ENCODE measurements around the gene MAN1A2.
"Not testable (repeated sequence)": the region's sequence is repeated elsewhere in the genome, so short reads cannot be mapped to it uniquely, and the experiment has no call there.

Gene MAN1A2

DNA sequence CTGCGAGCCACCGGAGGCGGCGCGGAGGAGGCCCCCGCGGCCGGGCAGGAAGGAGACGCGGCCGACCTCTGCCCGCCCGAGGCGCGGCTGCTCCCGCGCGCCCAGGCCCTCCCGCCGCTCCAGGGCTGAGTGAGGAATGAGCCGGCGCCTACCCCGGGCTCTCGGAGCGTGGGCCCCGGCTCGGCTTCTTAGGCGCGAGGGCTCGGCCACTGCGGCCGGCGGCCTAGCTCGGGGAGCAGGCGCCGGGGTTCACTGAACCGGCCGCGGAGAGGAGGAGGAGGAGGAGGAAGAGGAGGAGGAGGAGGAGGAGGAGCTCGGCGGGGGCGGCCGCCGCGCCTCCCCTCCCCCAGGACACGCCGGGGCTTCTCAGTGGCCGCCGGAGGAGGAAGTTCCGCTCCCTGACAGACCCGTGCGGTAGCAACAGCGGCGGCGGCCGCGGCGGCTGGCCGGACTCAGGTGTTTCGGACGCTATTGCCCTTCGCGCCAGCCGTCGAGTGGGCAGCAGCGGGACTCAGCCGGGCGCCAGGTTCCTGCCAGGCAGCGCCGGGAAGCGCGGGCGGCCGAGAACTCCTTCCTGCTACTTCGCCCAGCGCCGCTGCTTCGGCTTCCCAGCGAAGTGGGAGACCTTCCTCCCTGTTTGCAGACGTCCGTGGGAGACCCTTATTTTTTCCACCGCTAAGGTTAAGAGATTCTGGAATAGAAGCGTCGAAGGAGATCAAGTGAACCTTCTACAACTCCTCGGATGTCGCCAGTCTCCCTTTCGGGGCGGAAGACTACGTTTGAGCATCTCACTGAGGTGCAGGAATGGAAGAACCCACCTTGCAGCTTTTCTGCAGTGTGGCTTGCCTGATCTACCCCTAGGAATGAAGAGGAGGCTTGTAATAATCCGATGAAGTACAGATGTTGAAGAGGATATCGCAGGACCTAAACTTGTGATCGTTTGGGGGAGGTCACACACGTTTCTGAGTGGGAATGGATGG, at the start of gene MAN1A2:
TSS of gene MAN1A2 (plus strand) at position 404 of the 980 bp plus-strand sequence. CDS start 735 bp downstream, outside the sequence.
- in situ Hi-C loops (cut with HindIII; ENCODE audit: low sequenced_read_pairs) = no loop called here

DNA sequence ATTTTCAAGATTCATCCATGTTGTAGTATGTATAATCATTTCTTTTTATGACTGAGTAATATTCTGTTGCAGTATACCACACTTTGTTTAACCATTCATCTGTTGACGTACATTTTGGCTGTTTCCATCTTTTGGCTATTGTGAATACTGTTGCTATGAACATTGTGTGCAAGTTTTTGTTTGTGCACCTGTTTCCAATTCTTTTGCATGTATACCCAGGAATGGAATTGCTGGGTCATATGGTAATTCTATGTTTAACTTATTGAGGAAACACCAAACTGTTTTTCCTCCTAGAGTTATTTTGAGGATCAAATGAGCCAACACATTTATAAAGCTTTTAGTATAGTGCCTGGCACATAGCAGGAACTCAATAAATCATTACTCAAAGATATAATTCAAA, 49.2 kb upstream of the MAN1A2 start:
- in situ Hi-C loops (cut with HindIII; ENCODE audit: low sequenced_read_pairs) = no loop called here

DNA sequence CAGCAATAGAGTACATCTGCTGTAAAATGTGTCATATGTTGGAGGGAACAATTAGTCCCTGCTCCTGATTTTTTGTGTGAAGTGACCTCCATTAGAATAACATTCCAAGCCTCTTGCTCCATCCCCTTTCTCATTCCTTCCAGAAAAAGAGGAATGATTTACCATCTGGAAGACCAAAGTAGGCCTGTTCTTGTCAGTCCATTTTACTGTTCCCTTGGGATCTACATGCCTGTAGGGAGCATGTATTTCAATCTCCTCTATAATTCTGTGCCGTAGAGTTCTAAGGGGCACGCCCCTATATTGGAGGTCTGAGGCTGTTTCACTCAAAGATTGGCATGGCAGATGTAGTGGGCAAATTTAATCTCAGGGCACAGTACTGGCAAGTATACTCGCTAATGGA, 48.8 kb upstream of the MAN1A2 start:
- in situ Hi-C loops (cut with HindIII; ENCODE audit: low sequenced_read_pairs) = no loop called here

DNA sequence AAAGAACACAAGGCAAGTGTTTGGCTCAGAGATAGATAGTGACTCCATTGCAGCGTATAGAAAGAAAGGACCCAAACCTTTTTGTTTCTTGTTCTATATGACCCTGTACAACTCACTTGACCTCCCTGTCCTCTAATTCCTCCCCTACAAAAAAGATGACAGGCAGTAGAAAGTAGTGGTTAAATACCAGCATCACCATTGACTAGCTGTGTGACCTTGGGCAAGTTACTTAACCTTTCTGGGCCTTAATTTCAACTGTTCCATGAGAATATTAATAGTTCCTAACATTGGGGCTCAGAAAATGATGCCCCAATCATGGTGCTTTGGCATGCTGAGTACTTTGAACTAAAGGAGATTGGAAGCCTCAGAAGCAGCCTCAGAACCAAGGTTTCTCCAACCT, 46.7 kb upstream of the MAN1A2 start:
- in situ Hi-C loops (cut with HindIII; ENCODE audit: low sequenced_read_pairs) = loop anchor here (5.0 kb wide), 1 partner anchor 77 kb away; no protein-coding TSS in a partner anchor

DNA sequence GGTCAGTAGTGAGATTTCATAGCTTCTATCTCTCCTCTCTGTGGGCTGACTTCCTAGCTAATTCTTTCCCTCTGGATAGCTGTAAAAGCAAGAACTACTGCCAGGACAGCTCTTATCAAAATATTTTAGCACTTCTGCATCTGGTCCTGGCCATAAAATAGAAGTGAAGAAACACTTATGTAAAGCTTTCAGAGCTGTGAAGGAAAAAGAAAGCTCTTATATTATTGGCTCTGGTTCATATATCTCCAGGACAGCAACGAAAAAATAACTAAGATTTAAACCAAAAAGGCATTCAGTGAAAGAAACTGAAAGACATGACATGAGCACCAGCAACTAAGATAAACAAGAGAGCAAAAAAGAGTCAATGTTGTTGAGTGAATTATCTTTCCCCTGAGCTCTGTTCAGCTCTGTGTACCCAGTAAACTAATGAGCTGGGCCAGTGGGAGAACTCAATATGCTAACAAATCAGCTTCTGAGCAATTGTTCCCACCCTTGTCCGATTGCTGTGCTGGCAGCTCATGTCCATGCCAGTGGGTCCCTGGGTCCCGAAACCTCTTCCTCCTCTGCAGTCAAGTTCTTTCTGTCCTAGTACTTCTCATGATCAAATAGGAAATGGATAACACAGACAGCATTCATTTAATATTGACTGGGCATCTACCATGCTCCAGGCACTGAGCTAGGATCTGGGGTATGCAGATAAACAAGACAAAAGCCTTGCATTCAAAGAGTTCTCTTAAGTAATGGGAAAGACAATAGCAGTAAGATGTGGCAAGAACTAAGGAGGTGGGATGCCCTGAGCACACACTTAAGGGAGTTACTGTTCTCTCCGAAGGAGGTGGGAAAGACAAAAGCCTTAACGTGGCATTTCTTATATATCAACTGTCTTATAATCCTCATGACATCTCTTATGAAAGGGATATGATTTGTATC, 45.3 kb upstream of the MAN1A2 start:
- in situ Hi-C loops (cut with HindIII; ENCODE audit: low sequenced_read_pairs) = loop anchor here (5.0 kb wide), 1 partner anchor 75 kb away; no protein-coding TSS in a partner anchor

DNA sequence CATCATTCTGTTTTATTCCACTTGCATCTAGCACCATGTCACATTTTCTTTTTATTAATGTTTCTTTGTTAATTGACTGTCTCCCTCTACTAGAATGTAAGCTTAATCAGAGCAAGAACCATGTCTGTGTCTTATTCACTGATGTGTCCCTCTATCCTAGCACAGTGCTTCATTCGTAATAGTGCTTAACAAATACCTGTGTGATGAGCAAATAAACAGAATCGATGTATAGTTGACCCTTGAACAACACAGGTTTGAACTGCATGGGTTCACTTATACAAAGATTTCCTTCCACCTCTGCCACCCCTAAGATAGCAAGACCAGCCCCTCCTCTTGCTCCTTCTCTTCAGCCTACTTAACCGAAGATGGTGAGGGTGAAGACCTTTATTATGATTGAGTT, 42.9 kb upstream of the MAN1A2 start:
- in situ Hi-C loops (cut with HindIII; ENCODE audit: low sequenced_read_pairs) = loop anchor here (5.0 kb wide), 1 partner anchor 73 kb away; no protein-coding TSS in a partner anchor

DNA sequence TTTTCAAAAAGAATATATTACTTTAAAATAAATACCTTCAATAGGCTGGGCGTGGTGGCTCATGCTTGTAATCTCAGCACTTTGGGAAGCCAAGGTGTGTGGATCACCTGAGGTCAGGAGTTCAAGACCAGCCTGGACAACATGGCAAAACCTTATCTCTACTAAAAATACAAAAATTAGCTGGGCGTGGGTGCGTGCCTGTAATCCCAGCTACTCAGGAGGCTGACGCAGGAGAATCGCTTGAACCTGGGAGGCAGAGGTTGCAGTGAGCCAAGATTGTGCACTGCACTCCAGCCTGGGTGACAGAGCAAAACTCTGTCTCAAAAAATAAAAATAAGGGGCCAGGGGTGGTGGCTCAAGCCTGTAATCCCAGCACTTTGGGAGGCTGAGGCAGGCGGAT, 41.2 kb upstream of the MAN1A2 start:
- in situ Hi-C loops (cut with HindIII; ENCODE audit: low sequenced_read_pairs) = not testable (repeated sequence)

DNA sequence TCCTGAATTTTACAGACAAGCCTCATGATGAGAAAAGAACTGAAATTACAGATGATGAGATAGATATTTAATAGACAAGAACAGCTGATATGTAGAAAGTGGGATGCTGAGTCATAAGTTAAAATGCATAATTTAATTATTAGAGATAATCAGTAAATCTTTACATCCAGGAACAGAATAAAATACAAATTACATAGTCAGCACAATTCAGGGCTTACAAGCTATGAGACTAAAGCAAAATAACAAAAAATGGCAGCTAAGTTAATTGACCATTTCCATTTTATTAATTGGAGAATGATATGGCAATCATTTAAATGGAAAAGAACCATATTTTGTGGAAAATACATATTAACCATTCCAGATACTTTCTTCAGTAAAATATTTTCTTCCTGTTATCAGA, 40.2 kb upstream of the MAN1A2 start:
- in situ Hi-C loops (cut with HindIII; ENCODE audit: low sequenced_read_pairs) = no loop called here

DNA sequence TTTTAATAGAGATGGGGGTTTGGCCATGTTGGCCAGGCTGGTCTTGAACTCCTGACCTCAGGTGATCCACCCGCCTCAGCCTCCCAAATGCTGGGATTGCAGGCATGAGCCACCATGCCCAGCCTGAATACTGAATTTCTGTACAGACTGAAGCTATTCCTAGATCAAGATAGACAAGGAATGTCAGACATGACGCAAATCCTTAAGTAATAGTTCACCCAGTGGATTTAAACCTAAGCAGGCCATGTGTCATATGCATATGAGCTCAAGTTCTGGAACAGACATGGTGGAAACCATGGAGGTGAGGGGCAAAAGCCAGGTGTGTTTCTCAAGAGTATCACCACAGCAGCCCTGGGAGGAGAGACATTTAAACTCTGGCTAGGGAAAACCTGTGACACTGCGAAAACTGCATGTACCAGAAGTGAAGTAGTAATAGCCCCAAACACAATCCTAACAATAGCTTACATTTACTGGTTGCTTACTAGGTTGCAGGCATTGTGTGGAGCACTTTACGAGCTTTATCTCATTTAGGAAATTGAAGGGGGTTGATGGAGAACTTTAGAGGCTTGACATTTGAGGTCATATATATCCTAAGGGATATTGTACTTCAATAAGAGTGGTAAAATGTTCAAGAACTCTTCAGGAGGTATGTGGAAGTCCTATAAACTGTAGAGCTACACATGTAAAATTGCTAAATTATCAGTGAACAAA, 31.7 kb upstream of the MAN1A2 start:
- in situ Hi-C loops (cut with HindIII; ENCODE audit: low sequenced_read_pairs) = no loop called here

DNA sequence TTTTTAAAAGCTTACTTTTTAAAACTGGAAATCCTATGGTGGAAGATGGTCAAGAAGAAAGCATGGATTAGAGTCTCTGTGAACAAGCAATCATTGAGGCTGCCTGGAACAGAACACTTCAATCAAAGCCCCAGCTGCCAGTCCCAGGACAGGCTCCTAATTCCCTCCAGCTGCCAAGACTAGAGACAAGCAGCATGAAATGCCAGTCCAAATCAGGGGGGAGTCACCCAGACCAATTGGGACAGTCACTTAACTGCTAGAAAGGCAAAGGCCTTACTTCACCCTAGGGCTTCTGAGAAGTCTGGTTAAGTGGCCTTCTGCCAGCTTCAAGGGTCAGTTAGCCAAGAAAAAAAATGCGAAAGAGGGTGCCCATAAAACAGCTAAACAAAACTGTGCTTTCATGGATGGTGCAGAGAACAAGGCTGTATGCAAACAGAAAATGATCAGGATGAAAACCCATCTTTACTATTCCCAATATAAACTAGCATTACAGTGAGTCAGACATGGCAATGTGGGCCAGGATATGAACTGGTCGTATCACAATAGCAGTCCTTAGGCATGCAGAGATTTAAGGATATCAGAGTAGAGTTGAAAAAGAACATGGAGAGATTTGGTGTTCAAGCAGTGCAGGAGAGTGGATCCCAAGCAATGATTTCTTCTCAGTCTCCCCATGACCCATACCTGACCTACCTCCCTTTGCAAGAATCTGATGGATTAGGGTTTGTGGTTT, 31.0 kb upstream of the MAN1A2 start:
- in situ Hi-C loops (cut with HindIII; ENCODE audit: low sequenced_read_pairs) = no loop called here

DNA sequence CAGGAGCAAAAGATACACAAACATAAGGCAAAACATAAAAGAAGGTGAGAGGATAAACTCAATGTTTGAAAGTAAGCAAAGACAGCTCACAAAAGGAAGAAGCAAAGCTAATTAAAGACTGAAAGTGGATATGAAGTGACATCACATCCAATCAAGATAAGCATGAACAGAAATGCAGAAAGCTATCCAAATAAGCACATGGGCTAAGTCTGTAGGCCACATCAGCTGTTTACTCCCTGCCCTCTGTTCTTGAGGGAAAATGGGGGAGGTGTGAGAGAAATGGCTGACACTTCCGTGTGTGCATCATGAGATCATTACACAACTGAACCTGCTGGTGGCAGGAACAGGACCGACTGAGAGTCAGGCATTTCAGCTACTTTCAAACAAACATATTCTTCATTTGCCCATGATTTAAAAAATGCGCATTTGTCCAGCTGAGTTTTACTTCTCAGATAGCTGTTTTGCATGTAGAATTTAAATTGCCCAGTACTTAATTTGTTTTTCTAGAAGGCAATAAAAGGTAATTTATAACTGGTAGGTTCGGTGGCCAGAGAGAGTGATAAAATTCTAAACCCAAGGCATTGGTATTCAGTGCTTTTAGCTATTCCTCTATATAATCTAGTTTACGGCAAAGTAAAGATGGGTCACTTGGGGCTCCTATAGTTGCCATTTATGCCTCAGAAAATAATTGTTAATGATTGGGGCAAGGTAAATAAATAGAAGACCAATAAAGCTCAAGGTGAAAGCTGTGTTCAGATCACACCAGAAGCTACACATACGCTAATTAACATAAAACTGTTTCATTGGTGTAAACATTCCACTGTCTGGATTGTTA, 27.2 kb upstream of the MAN1A2 start:
- in situ Hi-C loops (cut with HindIII; ENCODE audit: low sequenced_read_pairs) = no loop called here

DNA sequence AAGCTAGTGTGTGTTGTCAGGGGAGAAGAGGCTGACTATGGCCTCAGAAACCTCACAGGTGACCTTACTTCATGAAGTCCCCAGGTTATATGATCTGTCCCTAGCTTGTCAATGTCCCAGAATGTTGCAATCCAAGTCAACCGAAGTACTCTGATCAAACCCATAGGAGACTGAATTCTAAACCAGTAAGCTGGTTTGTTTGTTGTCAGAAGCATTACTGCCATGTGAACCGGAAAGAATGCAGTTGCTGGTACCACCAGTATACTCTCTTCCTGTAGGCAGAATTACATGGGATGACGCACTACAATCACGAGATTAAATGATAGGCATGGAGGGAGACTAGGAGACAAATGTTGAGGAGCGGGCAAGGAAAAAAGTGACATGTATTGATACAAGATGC, 26.1 kb upstream of the MAN1A2 start:
- in situ Hi-C loops (cut with HindIII; ENCODE audit: low sequenced_read_pairs) = no loop called here

DNA sequence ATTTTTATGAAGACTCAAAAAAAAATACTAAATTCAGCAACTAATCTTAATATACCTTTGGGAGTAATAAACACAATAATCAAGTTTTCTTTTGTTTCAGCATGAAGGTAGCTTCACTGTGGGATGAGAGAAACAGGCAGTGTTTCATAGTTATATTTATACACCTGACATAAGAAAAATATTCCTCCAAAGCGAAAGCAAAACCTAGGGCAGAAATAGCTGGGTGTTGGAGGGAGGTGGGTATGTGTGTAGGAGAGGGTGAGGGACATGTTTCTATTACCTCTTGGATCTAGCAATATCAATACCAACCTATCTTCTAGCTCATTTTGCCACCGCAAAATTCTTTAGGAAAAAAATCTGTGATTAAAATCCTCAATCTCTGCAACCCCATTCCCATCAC, 24.9 kb upstream of the MAN1A2 start:
- in situ Hi-C loops (cut with HindIII; ENCODE audit: low sequenced_read_pairs) = no loop called here

DNA sequence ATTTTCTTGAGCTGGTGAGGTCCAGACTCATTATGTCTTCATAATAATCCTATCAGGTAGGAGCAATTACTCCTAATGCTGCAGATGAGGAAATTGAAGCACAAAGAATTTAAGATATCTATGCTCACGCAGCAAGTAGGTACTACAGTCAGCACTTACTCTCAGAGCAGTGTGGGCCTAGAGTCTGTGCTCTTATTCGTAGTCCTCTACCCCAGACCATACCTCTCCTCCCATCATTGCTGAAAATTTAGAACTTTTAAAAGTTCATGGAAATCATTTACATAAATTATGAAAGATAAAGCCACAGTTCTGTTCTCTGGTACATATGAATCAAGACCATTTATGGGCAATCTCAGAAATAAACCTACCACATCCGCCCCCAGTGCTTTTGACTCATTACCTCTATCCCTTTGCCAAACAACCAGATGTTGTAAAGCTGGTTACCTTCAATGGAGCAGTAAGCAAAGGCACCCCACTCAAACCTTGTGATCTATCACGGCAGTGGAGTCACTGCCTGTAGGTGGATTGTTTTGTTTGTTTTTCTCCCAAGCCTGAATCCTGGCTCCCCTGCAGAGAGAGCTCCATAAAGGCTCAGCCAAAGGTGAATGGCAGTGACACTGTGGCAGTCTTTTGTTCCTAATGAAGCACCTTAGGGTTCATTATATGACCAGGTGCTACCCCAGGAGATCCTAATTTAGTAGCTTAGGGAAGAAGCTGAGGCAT, 20.9 kb upstream of the MAN1A2 start:
- in situ Hi-C loops (cut with HindIII; ENCODE audit: low sequenced_read_pairs) = no loop called here

DNA sequence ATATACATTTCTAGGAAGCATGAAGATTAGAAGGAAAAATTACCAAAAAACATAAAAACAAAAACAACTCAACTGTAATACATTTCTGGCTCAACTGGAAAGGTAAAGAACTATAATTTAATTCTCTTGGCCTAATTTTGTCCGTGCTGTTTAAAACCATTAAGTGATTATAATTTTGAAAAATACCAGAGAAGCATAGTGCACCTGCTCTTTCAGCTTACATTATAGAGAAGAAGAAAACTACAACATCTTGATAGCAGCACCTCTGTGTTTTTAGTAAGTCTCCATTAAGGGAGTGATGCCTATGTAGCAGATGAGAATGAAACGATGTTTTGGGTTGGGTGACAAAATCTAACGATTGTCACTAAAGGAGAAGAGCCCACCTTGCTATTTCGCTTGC, 19.3 kb upstream of the MAN1A2 start:
- in situ Hi-C loops (cut with HindIII; ENCODE audit: low sequenced_read_pairs) = no loop called here

DNA sequence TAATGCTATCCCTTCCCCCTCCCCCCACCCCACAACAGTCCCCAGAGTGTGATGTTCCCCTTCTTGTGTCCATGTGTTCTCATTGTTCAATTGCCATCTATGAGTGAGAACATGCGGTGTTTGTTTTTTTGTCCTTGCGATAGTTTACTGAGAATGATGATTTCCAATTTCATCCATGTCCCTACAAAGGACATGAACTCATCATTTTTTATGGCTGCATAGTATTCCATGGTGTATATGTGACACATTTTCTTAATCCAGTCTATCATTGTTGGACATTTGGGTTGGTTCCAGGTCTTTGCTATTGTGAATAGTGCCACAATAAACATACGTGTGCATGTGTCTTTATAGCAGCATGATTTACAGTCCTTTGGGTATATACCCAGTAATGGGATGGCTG, 14.6 kb upstream of the MAN1A2 start:
- in situ Hi-C loops (cut with HindIII; ENCODE audit: low sequenced_read_pairs) = not testable (repeated sequence)

DNA sequence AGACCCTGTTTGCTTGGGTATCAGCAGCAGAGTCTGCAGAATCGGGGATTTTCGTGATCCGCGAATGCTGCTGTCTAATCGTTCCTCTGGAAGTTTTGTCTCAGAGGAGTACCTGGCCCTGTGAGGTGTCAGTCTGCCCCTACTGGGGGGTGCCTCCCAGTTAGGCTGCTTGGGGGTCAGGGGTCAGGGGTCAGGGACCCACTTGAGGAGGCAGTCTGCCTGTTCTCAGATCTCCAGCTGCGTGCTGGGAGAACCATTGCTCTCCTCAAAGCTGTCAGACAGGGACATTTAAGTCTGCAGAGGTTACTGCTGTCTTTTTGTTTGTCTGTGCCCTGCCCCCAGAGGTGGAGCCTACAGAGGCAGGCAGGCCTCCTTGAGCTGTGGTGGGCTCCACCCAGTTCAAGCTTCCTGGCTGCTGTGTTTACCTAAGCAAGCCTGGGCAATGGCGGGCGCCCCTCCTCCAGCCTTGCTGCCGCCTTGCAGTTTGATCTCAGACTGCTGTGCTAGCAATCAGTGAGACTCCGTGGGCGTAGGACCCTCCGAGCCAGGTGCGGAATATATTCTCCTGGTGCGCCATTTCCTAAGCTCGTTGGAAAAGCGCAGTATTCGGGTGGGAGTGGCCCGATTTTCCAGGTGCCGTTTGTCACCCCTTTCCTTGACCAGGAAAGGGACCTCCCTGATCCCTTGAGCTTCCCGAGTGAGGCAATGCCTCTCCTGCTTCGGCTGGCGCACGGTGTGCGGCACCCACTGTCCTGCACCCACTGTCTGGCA, 9.2 kb upstream of the MAN1A2 start:
- in situ Hi-C loops (cut with HindIII; ENCODE audit: low sequenced_read_pairs) = not testable (repeated sequence)

DNA sequence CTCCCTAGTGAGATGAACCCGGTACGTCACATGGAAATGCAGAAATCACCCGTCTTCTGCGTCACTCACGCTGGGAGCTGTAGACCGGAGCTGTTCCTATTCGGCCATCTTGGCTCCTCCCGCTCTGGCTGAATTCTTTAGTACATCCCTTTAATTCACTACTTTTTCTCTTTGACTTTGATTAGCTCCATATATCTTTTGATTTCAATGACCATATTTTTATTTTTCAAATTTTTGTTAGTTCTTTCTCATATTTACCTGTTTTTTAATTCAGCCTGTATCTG, 8.7 kb upstream of the MAN1A2 start:
- in situ Hi-C loops (cut with HindIII; ENCODE audit: low sequenced_read_pairs) = not testable (repeated sequence)
